HG02973 (cell line): Measurements from ENCODE around the gene RAB36.

Source experiments
- ATAC-seq: cut with Tn5 transposase; IDR thresholded peaks from one replicate; pipeline ENCODE4 v1.9.1; 2021; ENCODE audit warnings: moderate library complexity; ENCODE audit not compliant: unreplicated experiment

RAB36 gene

DNA sequence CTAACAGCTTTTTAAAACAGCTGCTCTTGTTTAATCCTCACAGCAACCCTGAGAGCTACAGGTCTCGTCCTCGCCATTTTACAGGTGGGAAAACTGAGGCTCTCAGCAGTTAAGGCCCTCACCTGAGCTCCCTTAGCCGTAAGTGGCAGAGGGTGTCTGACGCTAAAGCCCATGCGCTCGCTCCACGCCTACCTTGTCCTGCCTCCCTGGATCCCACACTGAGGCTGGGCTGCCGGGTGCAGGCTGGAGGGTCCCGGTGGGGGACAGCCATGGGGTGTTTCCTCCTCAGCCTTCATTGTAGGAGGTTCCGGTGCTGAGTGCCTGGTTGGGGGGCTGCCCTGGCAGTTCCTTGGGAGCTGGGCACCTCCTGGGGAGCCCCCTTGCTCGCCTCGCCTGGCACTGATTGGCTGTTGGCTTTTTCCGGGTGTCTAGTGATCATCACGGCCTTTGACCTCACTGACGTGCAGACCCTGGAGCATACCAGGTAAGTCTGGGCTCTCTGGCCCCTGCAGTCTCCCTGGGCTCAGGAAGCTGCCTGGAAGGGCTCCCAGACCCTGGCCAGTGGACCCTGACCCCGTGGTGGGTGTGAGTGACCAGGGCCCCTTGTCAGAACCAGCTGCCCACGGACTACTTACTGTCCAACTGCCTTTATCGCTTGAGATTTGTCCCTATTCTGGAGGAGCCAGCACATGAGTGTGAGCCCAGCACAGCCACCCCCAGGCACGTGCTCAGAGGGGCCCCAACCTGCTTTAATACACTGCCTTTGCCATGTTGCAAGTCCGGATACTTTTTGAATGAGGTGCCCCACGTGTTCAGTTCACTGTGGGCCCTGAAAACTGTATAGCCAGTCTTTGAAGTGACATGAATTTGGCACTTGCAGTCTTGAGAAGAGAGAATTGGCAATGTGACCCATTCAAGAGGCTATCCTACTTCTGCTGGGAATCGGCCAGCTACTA lies 12.6 kb downstream of the RAB36 start:
- ATAC-seq, result no peak

DNA sequence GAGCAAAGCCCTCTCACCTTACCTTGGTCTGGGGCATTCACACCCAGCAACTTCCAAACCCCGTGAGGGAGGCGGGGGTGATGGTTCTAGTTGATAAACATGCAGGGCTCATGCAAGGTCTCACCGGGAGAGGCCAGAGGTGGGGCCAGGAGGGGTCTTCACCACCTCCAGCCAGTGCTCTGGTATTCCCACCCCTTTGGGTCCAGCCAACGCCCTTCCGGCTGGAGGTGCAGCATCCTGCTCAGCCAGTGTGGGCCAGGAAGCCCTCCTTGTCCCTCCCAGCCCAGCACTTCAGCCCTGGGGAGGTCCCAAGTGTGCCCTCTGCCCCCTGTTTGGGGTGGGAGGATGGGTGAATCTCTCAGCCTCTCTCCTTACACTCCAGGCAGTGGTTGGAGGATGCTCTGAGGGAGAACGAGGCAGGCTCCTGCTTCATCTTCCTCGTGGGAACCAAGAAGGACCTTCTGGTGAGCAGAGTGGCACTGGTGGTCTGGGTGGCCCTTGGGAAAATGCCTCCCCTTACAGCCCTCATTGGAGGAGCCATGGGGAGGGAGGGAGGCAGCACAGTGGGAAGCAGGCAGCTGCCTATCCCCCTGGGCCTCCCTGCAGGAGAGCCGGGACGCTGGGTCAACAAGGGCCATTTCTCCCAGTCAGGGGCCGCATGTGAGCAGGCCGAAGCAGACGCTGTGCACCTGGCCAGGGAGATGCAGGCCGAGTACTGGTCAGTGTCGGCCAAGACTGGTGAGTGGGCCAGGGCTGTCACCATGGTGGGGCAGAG lies 13.4 kb downstream of the RAB36 start:
- ATAC-seq, result no peak

DNA sequence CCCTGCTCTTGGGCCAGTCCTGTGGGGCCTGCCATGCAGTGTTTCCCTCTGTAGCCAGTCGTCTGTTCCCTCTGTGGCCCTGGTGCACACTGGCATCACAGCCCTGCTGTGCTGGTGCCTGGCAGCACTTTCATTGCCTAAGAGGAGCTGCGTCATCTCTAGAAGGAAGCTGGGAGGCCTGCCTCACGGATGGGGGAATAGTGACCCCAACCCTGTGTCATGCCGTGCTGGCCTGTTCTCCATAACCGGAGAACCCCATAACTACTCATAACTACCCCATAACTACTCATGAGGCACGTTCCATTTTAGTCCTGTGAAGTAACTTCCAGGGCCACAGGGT lies 14.0 kb downstream of the RAB36 start:
- ATAC-seq, result no peak

DNA sequence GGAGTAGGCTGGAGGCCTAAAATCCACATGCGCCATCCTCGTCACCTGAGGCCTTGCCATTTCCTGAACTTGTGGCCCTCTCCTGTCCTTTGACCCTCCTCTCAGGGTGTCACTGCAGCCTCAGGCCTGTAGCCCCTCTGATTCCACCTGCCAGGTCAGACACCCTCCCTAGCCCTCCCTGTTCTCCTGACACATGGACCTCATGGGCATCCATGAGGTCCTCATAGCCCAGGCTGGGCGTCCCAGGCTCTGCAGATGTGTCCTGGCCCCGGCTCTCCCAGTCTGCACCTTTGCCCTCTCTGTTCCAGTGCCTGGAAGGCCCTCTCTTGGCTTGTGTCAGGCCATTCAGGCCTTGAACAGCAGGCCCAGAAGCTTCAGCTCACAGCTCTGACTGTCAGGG lies 15.8 kb downstream of the RAB36 start:
- no peak for ATAC-seq

DNA sequence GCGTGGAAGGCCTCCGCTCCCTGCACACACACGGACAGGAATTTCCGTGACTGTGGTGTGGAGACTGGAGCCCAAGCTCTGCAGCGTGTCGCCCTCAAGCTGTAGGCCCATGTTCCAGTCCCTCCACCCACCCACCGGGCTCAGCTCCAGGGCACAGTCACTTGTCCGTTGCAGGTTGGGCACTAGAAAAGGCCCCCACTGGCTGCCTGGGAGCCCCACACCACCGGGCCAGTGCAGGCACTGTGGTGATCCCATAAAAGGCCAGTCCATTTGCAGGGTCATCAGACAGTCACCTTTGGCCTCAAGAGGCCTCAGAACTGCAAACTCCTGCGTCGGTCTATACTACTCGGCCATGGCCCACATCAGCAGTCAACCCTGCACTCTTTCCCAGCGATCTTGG lies 16.3 kb downstream of the RAB36 start:
- ATAC-seq, result no peak

DNA sequence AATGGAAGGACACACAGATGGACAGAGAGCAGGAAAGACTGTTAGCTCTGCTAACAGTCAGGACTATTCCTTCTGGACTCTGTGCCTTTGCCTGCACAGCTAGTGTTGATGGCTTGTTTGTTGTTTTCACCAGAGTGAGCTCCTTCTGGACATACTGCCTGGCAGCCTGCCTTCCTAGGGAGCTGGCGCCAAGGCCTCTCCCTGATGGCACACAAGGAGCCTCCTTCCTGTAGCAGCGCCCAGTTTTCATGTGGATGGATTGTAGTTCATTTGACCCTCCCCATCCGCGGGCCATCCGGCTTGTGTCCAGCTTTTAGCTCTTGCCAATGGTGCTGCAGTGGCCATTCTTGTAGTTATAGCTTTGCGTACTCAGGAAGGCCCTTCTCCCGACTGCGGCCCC lies 18.4 kb downstream of the RAB36 start:
- ATAC-seq, result no peak

DNA sequence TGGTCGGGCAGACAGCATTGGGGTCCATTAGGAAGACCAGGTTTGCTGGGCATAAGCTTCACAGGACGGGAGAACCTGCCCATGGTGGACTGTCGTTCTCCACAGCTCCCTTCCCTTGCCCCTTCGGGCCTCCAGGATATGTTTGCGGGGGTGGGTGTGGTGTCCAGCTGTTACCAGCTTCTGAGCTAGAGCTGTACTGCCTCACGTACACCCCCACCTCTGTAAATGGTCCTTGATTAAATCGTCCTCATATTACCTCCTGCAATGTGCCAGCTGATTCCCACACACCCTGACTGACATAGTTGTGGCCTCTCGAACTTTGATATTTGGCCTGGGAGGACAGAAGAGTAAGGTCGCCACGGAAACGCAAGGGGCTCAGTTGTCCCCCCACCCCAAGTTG lies 18.8 kb downstream of the RAB36 start:
- no peak for ATAC-seq

DNA sequence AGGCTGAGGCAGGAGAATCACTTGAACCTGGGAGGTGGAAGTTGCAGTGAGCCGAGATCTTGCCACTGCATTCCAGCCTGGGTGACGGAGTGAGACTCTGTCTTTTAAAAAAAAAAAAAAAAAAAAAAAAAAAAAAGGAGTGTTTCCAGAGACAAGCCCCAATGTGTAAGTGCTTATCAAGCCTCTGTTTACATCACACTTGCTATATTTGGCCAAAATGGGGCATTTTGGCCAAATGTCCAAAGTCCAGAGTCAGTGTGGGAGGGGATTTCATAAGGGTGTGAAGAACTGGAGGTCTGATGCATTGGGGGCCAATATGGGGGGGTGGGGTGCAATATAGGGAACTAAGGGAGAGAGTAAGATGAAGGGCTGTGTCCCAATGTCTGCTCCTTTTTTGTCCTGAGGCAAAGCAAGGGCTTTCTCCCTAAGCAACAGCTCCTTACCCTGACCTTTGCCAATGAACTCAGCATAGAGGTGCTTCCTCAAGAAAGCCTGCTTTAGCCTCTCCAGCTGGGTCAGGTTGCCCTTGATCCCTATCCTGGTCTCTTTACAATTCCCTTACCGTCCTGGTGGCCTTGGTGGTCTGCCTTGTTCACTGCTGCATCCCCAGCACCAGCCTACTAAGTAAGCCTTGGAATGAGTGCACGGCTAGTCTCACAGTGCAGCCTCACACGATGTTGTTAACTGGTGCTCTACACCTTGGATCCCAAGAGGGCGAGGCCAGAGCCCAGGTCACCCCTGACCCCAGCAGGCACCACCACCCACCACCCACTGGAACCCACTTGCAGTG lies 21.0 kb downstream of the RAB36 start:
- ATAC-seq, result no peak

DNA sequence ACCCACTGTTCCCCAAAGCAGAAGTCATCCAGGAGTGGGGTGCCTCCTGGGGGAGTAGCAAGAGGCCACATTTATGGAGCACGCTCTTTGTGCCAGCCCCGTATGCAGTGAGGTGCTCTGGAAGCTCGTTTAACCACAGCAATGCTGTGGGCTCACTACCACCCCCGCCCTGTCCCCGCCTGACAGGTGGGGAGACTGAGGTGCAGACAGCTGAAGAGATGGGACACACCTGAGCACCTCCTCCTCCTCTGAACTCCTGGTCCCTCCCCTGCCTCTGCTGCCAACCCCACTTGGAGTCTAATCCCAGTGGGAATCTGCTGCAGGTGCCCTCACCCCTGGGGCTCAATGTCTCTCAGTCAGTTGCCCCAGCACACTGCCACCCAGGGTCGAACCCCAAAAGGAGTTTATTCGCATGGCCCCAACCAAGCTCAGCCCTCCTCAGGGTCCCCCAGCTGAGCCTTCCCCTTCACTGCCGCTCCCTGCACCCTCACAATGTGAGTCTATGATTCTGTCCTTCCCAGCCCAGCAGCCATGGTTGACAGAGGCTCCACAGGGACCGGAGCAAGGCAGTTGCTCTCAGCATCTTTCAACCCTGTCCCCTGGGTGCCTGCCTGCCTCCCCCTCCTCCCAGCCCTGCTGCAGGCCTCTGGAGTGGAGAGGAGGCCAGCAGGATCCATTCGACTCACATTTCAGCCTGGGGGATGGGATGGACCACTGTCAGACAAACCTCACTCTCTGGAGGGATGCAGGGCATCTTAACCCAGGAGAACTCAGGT lies 21.8 kb downstream of the RAB36 start:
- ATAC-seq, result no peak

DNA sequence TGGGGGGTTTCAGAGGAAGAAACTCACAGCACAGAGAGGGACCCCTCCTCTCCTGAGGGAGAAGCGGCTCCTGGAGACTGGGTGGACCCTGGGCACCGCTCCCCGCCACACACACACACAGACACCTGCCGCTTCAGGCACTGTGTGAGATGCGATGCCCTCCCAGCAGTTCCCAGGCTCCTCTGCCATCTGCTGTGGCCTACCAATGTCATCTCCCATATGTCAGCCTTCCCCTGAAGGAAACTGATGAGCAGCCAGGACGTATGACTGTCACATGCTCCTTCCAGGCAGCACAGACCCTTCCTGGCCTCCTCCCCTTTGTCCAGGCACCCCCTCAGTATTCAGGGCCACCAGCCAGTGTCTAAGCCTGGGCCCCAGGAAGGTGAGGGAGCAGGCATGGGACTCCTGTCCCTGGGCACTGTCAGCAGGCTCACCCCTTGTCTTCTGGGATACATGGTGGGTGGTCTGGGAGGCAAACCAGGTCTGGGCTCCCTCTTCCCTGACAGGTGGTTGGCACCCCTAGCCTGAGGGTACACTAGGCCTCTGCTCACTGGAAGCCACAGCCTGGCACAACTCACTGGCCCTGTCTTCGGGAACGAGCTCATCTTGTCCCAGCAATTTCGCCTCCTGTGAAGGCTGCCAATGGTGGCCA lies 23.2 kb downstream of the RAB36 start:
- no peak for ATAC-seq

DNA sequence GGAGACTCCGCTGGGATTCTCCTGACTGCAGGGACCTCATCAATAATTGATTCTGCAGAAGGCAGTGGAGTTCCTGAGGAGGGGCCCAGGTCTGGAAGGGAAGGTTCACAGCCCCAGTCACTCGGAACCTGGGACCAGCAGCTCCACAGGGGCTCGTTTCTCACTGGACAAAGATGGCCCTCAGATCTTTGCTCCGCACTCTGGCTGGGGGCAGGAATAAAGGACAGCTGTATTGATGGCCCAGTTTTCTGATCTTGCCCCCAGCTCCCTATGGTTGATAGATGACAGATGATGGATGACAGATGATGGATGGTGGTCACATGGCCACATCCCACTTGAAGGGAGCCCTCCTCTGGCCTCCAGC lies 23.7 kb downstream of the RAB36 start:
- ATAC-seq, result no peak

DNA sequence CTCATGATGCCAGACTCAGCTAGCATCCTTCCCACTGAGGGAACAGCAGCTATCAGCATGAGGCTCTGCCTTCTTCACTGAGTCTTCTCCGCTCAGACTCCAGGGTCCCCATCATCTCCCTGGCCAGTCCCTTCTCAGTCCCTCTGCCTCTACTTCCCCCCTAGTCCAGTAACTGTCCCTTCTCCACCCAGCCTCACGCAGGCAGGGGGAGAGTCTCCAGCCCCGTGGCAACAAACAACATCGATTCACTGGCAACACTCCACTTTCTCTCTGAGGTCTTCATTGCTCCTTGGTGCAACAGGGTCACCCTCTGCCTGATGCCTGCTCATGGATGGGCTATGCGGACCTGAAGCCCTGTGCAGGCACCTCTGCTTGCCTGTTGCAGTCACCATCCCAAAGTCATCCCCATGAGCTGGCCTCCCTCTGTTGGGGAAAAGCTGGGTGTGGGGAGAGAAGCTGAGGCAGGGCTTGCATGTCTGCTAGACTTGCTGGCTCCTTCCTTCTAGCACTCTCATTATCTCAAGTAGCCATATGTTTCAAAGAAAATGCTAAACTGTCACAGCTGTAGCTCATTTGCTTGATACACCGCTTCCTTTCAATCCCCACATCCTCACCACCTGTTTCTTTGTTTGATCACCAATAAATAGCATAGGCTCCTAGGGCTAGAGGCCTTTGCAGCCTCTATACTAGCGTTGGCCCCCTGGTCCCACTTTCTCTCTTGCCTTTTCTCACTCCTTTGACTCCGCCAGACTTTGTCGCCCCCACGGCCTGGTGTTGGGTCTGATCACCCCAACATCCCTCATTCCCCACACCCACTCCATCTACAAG lies 30.8 kb downstream of the RAB36 start:
- no peak for ATAC-seq

DNA sequence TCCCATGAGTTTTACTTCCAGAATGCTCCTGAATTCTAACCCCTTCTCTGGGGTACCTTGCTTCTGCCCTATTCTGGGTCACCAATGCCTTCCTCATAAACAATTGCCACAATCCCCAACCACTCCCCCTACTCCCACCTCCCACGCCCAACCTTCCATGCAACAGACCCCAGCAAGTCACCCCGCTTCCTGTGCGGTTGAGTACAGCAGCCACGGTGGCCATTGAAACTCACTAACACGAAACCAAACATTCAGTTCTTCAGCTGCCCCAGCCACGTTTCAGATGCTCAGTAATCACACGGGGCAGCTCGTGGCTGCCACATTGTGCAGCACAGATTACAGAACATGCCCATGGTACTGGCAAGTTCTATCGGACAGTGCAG lies 31.4 kb downstream of the RAB36 start:
- no peak for ATAC-seq

DNA sequence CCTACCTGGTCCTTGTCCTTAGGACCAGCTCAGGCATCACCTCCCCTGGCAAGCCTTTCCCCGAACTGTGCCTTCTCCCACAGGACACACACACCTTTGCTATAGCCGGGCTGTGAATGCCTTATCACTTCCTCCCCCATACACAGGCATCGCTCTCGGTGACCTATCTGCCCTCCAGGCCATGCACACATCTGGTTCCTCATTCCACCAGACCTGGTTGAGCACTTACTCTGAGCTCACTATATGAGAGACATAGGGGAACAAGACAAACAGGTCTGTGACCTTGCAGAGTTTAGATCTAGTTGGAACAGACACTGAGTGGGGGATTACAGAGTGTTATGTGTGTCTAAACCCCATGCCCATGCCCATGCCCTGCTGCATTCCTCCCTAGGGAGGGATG lies 31.9 kb downstream of the RAB36 start:
- no peak for ATAC-seq

DNA sequence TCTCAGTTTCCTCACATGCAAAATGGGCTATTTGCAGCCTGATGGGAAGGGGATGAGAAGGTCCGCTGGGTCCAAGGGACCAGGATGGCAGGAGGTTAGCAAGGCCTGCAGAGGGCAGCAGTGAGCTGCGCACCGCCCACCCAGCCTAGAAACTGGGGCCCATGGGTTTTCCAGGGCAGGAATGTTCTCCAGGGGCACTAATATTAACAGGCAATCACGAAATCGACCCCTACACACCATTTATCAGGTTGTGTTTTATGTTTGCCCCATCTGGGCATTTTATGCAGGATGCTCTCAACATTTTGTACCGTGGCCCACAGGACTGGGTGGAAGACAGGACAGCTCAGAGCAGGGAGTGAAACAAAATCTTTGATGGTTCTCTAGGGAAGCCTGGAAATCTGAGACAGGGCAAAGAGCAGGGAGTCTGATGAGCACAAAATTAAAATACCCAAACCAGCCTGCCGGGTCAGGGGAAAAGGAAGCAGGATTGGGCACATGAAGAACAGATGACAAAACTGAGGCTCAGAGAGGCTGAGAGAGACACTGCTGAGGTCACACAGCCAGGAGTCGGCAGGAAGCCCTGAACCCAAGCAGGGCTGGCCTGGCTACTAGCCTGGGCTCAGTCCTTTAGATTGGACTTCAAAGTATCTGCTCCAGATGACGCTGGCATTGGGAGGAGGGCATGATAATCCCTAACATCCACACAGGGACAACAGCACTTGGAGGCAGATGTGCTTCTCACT lies 33.4 kb downstream of the RAB36 start:
- ATAC-seq, result no peak

DNA sequence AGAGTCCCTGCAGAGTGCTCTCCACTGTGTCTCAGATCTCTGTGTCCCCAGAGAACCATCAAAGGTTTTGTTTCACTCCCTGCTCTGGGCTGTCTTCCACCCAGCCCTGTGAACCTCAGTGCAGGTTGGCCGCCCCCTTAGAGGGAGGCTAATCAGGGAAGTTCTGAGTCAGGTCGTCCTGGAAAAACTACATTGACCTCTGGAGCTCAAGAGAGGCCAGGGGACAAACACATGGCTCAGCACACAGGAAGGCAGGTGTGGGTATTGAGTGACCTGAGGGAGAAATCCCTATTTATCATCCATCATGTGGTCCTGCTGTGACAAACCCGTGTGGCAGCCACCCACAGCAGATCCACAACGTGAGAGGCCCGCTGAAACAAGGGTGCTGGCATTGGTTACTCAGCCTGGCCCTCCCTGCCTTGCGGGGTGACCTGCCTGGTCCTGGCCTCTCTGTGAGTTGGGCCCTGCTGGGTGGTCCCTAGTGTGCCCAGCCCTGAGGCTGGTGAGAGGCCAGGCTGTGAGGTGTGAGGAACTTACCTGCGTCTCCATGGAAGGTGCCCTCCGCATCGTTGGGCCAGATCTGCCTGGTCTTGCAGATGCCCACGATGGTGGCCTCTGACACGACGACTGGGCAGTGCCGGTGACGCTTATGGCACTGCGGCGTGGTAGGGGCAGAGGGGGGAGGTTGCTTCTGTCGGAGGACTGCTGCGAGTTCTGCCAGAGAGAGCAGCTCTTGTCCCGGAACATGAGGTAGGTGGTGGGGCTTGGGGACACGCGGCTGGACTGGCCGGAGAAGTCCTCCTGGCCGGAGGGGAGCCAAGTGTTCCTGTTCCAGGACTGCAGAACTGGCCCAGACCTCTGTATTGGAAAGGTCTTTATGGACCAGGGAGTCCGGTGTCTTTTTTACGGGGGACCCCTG lies 34.4 kb downstream of the RAB36 start:
- ATAC-seq, result no peak

DNA sequence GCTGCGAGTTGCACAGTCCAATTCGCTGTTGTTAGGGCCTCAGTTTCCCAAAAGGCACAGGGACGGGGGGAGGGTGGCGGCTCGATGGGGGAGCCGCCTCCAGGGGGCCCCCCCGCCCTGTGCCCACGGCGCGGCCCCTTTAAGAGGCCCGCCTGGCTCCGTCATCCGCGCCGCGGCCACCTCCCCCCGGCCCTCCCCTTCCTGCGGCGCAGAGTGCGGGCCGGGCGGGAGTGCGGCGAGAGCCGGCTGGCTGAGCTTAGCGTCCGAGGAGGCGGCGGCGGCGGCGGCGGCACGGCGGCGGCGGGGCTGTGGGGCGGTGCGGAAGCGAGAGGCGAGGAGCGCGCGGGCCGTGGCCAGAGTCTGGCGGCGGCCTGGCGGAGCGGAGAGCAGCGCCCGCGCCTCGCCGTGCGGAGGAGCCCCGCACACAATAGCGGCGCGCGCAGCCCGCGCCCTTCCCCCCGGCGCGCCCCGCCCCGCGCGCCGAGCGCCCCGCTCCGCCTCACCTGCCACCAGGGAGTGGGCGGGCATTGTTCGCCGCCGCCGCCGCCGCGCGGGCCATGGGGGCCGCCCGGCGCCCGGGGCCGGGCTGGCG lies 35.1 kb downstream of the RAB36 start, which contains the start of gene BCR:
TSS of gene BCR (plus strand) at position 209 of the 592 bp plus-strand sequence. CDS start 452 bp downstream, outside the sequence.
- ATAC-seq, result no peak
